ENCODE measurements around the gene NOL12.
"Not testable (repeated sequence)": the region's sequence is repeated elsewhere in the genome, so short reads cannot be mapped to it uniquely, and the experiment has no call there.

Gene NOL12, protein sequence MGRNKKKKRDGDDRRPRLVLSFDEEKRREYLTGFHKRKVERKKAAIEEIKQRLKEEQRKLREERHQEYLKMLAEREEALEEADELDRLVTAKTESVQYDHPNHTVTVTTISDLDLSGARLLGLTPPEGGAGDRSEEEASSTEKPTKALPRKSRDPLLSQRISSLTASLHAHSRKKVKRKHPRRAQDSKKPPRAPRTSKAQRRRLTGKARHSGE

DNA sequence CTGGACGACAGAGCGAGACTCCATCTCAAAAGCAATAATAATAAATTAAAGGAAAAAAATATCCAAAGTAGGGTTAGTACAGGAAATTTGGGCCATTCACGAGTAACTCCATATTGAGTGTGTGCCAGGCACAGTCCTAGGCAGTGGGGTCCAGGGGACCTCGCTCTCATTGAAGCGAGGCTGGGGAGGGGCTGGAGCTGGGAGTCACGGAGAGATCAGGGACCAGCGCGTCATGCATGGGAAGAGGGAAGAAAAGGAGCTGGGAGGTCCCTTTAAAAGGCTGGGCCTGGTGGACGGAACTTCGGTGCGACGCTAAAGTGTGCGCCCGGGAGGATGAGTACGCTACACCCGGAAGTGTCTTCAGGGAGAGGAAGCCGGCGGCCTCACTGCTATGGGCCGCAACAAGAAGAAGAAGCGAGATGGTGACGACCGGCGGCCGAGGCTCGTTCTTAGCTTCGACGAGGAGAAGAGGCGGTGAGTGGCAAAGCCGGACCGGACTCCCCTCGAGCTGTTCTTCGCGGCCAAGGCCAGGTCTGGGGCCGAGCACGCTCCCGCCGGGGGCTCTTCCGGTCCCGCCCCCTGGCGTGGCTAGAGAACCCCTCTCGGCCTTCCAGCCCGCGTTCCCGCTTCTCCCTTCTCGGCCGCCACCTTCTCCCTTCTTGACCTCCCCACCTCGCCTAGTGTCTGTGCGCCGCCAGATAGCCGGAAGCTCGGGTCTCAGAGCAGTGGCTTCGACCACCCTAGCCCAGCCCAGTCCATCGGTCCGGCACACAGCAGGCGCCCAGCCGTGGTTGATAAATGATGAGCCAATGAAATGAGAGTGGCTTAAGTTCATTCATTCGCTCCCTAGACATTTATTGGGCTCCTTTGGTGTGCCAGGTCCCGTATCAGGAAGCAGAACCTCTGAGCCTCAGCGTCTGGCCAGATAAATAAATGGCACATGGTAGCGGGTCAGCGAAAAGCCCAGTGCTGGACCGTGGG lies at the start of gene NOL12:
TSS of gene NOL12 (plus strand) at position 342 of the 981 bp plus-strand sequence. CDS start at position 392, 50 bp downstream.
- DNase-seq (ENCODE audit: low spot score), result peak; percentile 85

DNA sequence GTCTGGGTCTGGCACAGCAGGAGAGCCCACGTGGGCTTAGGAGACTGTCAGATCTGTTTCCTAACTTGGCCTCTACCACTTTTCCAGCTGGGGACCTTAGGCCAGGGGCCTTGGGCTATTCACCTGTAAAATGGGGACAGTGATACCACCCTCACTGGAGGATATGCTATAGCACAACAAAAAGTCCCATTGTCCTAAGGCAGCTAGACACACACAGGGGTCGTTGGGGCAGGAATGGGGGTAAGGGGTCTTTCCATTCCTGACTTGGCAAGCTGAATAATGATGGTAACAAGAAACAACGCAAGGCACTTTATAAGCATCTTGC lies 49.2 kb upstream of the NOL12 start:
- no peak for DNase-seq (ENCODE audit: low spot score)

DNA sequence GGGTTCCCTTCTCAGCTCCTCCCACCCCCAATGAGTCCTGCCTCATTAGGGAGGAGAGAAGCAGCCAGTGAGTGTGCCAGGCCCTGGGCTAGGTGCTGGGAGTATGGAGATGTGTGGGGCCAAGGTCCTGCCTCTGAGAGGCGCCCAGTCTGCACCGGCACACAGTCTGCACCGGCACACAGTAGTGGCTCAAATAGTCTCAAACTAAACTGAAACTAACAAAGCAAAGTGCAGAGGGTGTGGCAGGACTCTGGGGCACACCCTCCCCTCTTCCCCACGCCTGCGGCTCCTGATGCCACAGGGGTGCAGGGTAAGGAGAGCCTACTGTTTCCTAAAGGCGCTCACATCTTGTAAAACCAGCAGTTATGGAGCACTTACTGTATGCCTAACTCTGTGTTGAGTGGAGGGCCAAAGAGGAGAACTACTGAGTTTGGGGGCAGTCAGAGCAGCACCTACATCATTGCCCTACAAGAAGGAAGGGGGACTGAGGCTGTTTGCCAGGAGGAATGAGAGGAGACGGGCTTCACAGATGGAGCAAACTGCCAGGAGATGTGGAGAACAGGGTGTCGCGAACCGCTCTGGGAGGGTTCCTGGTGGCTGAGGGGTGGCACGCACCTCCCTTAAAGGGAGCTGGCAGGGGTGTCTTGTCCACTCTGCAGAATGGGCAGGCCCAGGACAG lies 47.6 kb upstream of the NOL12 start:
- DNase-seq (ENCODE audit: low spot score), result peak; percentile 75

DNA sequence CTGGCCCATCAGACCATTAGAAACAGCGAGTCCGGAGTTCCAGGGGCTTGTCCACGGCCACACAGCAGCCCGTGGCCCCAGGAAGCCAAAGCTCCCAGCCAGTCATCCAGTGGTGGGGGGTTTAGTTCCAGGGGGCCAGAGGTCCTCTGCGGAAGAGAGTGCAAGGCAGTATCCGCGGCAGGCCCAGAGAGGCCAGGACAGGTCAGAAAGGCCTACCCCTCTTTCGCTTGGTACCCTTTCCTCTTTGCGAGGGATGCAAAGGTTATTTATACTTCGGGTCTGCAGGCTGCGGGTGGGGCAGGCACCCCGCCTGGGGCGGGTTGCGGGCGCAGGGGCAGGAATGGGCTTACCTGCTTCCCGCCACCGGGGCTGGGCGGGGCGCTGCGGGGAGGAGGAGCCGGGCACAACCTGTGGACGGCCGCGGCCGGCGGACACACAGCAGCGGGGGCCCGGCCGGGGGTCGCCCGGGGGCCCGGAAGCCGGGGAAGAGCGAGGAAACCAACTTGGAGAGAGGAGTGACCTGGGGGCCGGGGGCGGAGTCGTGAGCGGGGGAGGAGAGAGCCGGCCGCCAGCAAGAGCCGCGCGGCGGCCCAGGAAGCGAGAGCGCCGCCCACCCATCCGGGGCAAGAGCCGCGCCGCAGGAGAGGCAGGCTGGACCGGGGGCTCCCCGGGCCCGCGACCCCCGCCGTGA lies 46.9 kb upstream of the NOL12 start, which contains the start of gene SH3BP1:
TSS of gene SH3BP1 (plus strand) at position 600 of the 691 bp plus-strand sequence. CDS start 119 bp downstream, outside the sequence.
- DNase-seq (ENCODE audit: low spot score), result peak; percentile 44

DNA sequence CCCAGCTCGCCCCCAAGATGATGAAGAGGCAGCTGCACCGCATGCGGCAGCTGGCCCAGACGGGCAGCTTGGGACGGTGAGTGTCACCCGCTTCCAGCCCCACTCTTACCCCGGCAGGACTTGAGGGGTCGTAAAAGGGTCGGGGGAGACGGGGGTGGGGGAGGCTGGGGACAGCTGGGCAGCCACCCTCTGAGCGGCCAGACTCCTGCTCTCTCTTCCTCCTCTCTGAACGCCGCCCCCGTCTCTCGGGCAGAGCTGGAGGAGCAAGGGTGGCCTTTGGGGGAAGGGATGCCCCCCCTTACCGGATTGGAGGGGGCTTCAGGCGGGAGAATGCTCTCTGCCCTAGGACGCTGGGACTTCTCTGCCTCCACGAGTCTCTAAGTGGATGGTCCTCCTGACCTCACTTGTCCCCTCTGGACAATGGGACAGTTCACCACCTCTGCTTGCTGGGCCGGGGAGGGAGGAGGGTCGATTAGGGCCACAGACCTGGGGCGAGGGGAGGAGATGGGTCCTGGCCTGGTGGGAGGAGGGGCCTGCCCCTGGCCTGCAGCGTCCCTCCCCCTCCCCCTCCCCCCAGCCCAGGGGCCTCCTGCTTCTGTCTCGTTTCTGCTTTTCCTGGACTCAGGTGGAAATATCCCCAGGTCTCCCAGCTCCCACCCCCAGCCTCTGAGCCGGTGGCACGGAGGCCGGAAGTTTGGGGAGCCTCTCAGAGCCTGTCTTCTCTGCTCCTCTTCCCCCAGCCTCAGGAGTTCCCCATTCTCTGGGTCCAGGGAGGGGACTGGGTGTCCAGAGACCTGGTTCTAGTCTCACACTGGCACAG lies 46.2 kb upstream of the NOL12 start:
- DNase-seq (ENCODE audit: low spot score), result no peak

DNA sequence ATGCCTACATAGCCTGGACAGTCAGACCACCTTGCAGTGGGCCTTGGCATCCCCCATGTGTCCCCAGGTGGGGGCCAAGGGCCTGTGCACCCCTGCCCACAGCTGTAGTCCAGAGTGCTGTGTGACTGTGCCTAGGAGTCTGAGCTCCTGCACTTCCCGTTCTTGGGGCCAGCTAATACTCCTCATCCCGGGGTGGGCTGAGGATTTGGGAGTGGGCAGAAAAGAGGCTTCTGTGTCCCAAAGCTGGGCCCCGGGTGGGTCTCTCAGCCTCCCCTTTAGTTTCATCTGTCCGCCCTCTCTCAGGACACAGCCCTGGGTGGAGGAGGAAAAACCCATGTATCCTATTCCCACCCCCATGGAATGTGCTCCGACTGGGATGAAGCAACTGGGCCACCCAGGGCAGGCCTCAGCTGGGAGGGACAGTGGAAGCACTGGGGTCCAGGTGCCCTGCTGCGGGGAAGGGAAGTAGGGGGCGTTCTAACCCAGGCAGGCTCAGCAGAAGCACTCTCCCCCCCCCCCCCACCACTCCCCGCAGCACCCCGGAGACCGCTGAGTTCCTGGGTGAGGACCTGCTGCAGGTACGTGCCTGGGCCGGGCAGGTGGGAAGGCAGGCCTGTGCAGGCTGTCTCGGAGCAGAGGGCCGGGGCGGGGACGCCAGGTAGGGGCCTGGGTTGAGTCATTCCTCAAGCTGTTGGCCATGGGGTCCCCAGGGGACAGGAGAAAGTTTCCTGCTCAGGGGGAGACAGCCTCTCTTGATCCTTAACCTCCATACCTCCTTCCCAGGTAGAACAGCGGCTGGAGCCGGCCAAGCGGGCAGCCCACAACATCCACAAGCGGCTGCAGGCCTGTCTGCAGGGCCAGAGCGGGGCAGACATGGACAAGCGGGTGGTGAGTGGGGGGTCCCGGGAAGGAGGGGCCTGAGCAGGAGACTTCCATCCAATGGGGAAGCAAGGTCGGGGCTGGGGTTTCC lies 45.3 kb upstream of the NOL12 start:
- no peak for DNase-seq (ENCODE audit: low spot score)

DNA sequence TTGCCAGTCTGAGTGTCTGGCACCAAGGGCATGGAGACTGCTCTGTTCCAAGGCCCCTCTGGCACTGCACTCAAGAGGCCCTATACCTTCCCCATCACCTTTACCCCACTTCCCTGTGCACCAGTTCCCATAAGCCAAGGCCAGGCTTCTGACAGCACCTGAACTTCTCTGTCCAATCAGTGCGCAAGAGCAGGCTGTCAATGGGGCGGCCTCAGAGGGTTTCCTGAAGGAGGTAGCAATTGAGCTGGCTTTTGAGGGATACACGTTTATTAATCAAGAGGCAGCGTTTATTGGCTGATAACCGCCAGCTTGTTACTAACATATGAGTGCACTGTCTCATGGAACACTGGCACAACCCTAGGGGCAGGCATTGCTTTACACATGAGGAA lies 44.6 kb upstream of the NOL12 start:
- no peak for DNase-seq (ENCODE audit: low spot score)

DNA sequence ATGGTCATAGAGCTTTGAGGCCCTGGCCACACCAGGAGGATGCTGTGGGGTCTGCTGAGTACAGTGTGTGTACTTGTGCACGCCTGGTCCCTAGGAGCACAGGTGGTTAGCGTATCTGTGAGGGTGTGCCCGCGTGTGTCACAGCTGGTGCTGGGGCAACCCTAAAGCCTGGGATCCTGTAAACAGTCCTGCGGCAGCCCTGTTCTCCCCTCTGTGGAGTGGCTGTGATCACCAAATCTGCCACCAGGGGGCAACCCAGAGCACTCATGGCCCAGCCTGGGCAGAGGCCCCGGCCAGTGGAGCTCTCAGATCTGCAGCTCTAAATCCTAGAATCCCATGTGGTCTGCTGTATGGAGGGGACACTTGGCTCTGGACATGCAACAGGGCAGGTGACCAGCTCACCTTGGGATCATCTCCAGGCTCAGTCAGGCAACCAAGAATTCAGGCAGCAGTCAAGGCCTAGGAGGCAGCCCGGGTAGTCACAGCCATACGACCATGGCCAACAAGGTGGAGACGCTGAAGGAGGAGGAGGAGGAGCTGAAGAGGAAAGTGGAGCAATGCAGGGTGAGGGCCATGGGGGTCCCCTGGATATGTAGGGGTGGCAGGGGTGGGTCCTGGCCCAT lies 42.8 kb upstream of the NOL12 start:
- DNase-seq (ENCODE audit: low spot score), result peak; percentile 42

DNA sequence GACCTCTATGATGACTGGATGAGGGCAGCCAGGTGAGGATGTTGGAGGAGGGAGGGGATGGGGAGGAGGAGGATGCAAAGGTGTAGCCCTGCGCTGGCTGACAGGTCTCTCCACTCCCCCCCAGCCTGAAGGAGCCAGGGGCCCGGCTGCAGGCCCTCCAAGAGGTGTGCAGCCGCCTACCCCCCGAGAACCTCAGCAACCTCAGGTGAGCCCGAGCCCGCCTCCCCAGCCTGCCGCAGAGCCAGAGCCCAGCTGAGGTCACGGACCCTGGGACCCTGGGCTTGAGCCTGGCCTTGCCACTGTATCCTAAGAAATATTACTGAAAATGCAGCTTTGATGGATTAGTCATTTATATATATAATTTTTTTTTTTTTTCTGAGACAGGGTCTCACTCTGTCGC lies 38.8 kb upstream of the NOL12 start:
- no peak for DNase-seq (ENCODE audit: low spot score)

DNA sequence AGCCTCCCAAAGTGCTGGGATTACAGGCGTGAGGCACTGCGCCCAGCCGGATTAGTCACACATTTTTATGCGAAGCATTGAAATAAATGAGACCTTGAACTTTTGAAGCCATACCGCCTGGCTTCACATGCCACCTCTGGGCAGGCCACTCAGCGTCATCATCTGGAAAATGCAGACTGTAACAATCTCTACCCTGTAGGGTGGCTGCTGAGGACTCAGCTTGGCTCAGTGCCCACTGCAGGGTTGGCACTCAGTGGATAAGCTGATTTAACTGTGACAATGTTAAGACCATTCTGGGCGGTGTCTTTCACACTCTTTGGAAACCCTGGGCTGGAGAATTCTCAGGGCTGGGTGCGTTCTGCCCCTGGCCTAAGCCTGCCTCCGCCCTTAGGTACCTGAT lies 38.2 kb upstream of the NOL12 start:
- DNase-seq (ENCODE audit: low spot score), result no peak

DNA sequence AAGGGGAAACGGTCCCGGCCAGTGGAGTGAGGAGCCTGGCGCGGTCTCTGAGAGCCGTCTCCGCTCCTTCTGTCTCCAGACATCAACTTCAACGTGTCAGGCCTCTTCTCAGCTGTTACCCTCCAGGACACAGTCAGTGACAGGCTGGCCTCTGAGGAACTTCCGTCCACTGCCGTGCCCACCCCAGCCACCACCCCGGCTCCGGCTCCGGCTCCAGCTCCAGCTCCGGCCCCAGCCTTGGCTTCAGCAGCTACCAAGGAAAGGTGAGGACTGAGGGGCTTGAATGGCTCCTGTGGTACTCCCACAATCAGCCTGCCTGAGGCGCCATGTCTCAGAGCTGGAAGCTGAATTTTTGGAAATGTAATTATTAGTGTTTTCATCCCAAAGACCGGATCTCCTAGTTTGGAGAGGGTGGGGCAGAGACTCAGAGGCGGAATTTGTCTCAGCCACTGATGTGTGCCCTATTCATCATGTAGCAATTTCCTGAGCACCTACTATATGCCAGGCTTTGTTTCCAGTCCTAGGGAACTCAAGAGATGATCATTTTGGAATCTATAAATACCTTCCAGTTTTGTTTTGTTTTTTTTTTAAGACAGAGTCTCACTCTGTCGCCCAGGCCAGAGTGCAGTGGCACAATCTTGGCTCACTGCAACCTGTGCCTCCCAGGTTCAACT lies 35.5 kb upstream of the NOL12 start:
- no peak for DNase-seq (ENCODE audit: low spot score)

DNA sequence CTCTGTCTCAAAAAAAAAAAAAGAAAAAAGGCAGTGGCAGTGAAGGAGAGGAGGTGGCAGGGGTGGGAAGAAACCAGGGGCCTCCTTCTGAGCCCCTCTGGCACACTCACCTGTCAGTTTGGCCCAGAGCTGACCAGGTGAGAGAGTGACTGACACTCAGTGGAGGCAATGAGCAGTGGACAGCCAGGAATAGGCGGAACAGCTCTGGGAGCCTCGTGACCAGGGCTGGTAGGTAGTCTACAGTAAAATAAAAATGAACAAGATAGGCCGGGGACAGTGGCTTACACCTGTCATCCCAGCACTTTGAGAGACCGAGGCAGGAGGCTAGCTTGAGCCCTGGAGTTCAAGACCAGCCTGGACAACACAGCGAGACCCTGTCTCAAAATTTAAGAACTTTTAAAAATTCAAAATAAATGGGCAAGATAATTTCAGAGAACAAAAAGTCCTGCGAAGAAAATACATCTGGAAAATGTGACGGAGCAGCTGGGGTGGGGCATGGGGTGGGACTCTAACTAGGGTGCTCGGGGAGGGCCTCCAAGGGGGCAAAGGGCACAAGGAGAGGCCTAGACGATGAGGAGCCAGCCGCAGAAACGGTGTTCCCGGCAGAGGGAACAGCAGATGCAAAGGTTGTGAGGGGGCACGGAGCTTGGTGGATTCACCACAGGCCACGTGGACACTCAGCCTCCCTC lies 31.4 kb upstream of the NOL12 start:
- DNase-seq (ENCODE audit: low spot score), result no peak

DNA sequence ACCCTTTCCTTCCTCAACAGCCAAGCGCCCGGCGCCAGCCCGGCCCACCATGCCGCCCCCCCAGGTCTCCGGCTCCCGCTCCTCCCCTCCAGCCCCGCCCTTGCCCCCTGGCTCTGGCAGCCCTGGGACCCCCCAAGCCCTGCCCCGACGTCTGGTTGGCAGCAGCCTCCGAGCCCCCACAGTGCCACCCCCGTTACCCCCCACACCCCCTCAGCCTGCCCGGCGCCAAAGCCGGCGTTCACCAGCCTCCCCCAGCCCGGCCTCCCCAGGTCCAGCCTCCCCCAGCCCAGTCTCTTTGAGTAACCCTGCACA lies 30.9 kb upstream of the NOL12 start:
- DNase-seq (ENCODE audit: low spot score), result no peak

DNA sequence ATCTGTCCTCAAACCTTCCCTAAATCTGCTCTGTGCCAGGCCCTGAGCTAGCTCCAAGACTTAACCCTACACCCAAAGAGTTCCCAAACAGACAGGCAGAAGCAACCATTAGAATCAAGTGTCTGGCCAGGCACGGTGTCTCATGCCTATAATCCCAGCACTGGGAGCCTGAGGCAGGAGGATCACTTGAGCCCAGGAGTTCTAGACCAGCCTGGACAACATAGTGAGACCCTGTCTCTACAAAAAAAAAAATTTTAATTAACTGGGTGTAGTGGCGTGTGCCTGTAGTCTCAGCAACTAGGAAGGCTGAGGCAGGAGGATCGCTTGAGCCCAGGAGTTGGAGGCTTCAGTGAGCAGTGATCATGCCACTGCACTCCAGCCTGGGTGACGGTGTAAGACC lies 29.6 kb upstream of the NOL12 start:
- DNase-seq (ENCODE audit: low spot score), result not testable (repeated sequence)

DNA sequence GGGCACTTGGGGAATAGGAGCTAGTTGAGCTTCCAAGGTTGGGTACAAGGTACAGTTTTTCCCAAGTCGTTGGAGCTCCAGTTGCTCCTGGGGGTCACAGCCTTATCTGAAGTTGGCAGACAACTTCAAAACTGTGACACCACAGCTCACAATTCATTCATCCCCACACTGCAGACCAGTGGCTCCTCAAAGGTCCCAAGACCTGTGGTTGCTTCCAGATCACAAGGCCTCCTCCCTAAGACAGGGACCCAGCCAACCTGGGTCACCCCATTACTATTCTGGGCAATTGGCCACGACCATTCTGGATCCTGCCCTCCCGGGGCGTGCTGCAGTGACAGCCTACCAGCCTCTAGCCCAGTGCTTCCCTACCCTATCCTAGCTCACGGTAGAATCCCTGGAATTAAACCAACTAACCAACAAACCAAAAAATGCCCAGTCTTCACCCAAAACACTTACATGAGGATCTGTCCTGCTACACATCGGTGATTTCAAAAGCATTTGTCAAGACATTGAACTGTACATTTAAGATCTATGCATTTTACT lies 28.5 kb upstream of the NOL12 start:
- no peak for DNase-seq (ENCODE audit: low spot score)

DNA sequence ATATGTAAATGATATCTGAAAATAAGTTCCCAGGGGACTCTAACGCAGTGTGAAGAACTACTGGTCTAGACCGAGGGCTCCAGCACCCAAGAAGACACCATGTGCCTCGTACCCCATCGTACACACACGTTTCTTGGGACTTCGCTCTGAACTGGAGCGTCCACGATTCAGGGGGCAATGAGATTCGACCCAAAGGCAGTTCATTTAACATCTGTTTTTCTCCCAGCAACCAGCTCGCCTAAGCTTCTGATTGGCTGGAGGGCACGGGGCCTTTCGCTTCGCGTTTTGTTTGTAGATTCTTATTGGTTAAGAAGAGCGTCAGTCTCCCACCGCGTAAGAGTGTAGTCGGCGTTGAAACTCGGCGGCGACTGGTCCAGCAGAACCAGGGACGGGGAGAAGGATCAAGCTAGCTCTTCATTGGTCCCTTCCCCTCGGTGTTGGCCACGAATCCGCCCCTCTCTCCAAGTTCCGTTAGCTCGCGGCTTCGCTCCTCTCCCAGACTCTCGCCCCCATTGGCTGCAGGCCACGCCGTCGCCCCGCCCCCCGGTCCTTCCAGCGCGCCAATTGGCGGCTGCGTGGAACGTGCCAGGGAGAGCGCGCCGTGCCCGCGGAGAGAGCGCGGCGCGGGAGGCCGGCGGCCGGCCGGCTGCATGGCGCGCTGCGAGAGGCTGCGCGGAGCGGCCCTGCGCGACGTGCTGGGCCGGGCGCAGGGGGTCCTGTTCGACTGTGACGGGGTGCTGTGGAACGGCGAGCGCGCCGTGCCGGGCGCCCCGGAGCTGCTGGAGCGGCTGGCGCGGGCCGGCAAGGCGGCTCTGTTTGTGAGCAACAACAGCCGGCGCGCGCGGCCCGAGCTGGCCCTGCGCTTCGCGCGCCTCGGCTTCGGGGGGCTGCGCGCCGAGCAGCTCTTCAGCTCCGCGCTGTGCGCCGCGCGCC lies 27.7 kb upstream of the NOL12 start, which contains the start of gene PDXP:
TSS of gene PDXP (plus strand) at position 591 of the 933 bp plus-strand sequence. CDS start at position 651, 60 bp downstream.
- peak; percentile 100 for DNase-seq (ENCODE audit: low spot score)

Measured in SW480 (cell line).